WI38 (cell line): ENCODE data around the gene ENOX2.
A peak's percentile ranks its signal among the peaks of the same experiment; 100 is the strongest.

Experiments used
- H3K4me3 ChIP-seq: 2 replicates; pipeline ENCODE4 v1.5.1; 2011; ENCODE audit warnings: low read depth, mild to moderate bottlenecking, control low read depth, low read length
- TF ChIP-seq, protein P1 (sequence below): IDR thresholded peaks from 2 replicates; pipeline ENCODE4 v1.5.1; 2012; ENCODE audit warnings: low read depth, mild to moderate bottlenecking, control low read depth, low read length

ENOX2 gene

GRCh38 chrX:130575831-130576389 lies 327.1 kb downstream of the ENOX2 start:
- no peak overlapping the region for H3K4me3 ChIP-seq
- TF ChIP-seq, protein P1, sequence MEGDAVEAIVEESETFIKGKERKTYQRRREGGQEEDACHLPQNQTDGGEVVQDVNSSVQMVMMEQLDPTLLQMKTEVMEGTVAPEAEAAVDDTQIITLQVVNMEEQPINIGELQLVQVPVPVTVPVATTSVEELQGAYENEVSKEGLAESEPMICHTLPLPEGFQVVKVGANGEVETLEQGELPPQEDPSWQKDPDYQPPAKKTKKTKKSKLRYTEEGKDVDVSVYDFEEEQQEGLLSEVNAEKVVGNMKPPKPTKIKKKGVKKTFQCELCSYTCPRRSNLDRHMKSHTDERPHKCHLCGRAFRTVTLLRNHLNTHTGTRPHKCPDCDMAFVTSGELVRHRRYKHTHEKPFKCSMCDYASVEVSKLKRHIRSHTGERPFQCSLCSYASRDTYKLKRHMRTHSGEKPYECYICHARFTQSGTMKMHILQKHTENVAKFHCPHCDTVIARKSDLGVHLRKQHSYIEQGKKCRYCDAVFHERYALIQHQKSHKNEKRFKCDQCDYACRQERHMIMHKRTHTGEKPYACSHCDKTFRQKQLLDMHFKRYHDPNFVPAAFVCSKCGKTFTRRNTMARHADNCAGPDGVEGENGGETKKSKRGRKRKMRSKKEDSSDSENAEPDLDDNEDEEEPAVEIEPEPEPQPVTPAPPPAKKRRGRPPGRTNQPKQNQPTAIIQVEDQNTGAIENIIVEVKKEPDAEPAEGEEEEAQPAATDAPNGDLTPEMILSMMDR = peak; percentile 89
